K562 (cell line): ENCODE results near the gene HDAC3. TPM values are rescaled to one million over a fixed set of nuclear protein-coding genes. Genes with fewer than 3 reads are reported as not detected.

ENCODE experiments used
- EGR1 ChIP-seq: fragments of 450-650 bp; conservative IDR thresholded peaks from 2 replicates; pipeline ENCODE4 v1.6.1; 2017; ENCODE audit warnings: mild to moderate bottlenecking
- EP300 ChIP-seq: IDR thresholded peaks from 2 replicates; pipeline ENCODE4 v1.6.1; 2012; ENCODE audit warnings: low read length, improper control_type of control experiment
- FOXP4 ChIP-seq: sonication (generic); formaldehyde crosslinking; IDR thresholded peaks from 2 replicates; pipeline ENCODE4 v1.8.0; 2022; ENCODE audit warnings: mild to moderate bottlenecking, missing genetic modification reagents, borderline replicate concordance
- GTF2A2 ChIP-seq: IDR thresholded peaks from 2 replicates; pipeline ENCODE4 v1.6.1; 2016; ENCODE audit warnings: mild to moderate bottlenecking, missing genetic modification characterization, missing compliant biosample characterization
- GTF3C2 ChIP-seq: IDR thresholded peaks from 3 replicates; pipeline ENCODE4 v1.6.1; 2011; ENCODE audit warnings: borderline replicate concordance, mild to moderate bottlenecking, moderate library complexity; ENCODE audit not compliant: insufficient read length; ENCODE audit errors: extremely low read depth
- HDAC3 ChIP-seq: fragments of 450-650 bp; IDR thresholded peaks from 2 replicates; pipeline ENCODE4 v1.6.1; 2018; ENCODE audit warnings: borderline replicate concordance, mild to moderate bottlenecking, moderate library complexity; ENCODE audit not compliant: partially characterized antibody
- HNRNPUL1 ChIP-seq: fragments of 200-400 bp; formaldehyde crosslinking; IDR thresholded peaks from 2 replicates; pipeline ENCODE4 v1.6.1; 2017; ENCODE audit warnings: low read length
- HOXB6 ChIP-seq: fragments of 250-450 bp; sonication (Bioruptor Pico); IDR thresholded peaks from 2 replicates; pipeline ENCODE4 v1.5.1; 2022; ENCODE audit warnings: mild to moderate bottlenecking, borderline replicate concordance
- KDM1A ChIP-seq, 2 experiments: fragments of 450-650 bp; IDR thresholded peaks; 2 replicates each; pipeline ENCODE4 v1.6.1; 2016; ENCODE audit warnings: mild to moderate bottlenecking in 2 of 2
- MCM2 ChIP-seq: fragments of 450-650 bp; IDR thresholded peaks from 2 replicates; pipeline ENCODE4 v1.6.1; 2017; ENCODE audit warnings: low read depth, mild to moderate bottlenecking
- NR2C1 ChIP-seq, 2 experiments: fragments of 450-650 bp; IDR thresholded peaks; 2 replicates each; pipeline ENCODE4 v1.6.1; 2017; ENCODE audit warnings: mild to moderate bottlenecking in 2 of 2, antibody characterized with exemption in 1 of 2, inconsistent platforms in 1 of 2, missing compliant biosample characterization in 1 of 2, missing genetic modification characterization in 1 of 2
- PTBP1 ChIP-seq: fragments of 200-400 bp; formaldehyde crosslinking; IDR thresholded peaks from 2 replicates; pipeline ENCODE4 v1.6.1; 2017; ENCODE audit warnings: low read depth, low read length
- PYGO2 ChIP-seq: fragments of 450-650 bp; IDR thresholded peaks from 2 replicates; pipeline ENCODE4 v1.6.1; 2016; ENCODE audit warnings: mild to moderate bottlenecking, missing genetic modification characterization, moderate library complexity, missing compliant biosample characterization
- RFX5 ChIP-seq: IDR thresholded peaks from 2 replicates; pipeline ENCODE4 v1.6.1; 2011; ENCODE audit warnings: low read depth, mild to moderate bottlenecking, improper control_type of control experiment, low read length
- RFX7 ChIP-seq: fragments of 250-450 bp; sonication (Bioruptor Pico); IDR thresholded peaks from 2 replicates; pipeline ENCODE4 v1.5.1; 2021; ENCODE audit warnings: mild to moderate bottlenecking
- SNIP1 ChIP-seq: fragments of 450-650 bp; IDR thresholded peaks from 2 replicates; pipeline ENCODE4 v1.7.1; 2017; ENCODE audit warnings: low read depth, mild to moderate bottlenecking
- THRA ChIP-seq: fragments of 450-650 bp; IDR thresholded peaks from 2 replicates; pipeline ENCODE4 v1.6.1; 2017; ENCODE audit warnings: mild to moderate bottlenecking, moderate library complexity
- ZBTB1 ChIP-seq: sonication (generic); formaldehyde crosslinking; IDR thresholded peaks from 2 replicates; pipeline ENCODE4 v1.8.1; 2023; ENCODE audit warnings: missing genetic modification reagents, low read depth, mild to moderate bottlenecking, borderline replicate concordance
- ZNF217 ChIP-seq: sonication (generic); formaldehyde crosslinking; IDR thresholded peaks from 2 replicates; pipeline ENCODE4 v1.8.0; 2022; ENCODE audit warnings: mild to moderate bottlenecking, missing genetic modification reagents
- ZNF311 ChIP-seq: fragments of 250-450 bp; sonication (Bioruptor Pico); IDR thresholded peaks from 2 replicates; pipeline ENCODE4 v1.4.0; 2020; ENCODE audit warnings: mild to moderate bottlenecking, moderate library complexity
- ZNF57 ChIP-seq: fragments of 450-650 bp; formaldehyde crosslinking; IDR thresholded peaks from 2 replicates; pipeline ENCODE4 v1.4.0; 2020; ENCODE audit warnings: mild to moderate bottlenecking, moderate library complexity
- polyA plus RNA-seq, 8 experiments: library from polyadenylated mRNA; depleted of rRNA in 4 of 8; stranded (reverse) in 5 of 8; unstranded in 3 of 8; fragments of >200 nt; fragmentation: Nextera tagmentation in 2 of 8; fragmentation: Illumina TruSeq in 1 of 8; extraction: Ambion mirVana in 2 of 8; extraction: Trizol in 1 of 8; gene quantifications; 2 replicates each; pipeline versions ENCODE4 v1.2.1 to v1.2.3, GENCODE V29; 2011 to 2014; ENCODE audit warnings: inconsistent platforms in 1 of 8, missing spikeins in 1 of 8
- total RNA-seq, 7 experiments: library from RNA; depleted of rRNA in 6 of 7; stranded (reverse); fragments of >200 nt in 6 of 7; fragmentation: Illumina TruSeq in 2 of 7; extraction: Trizol in 2 of 7; gene quantifications; 2 replicates each; pipeline versions ENCODE4 v1.2.1 to v1.2.3, GENCODE V29; 2011 to 2021; ENCODE audit warnings: low replicate concordance in 1 of 7

The HDAC3 gene
- total and polyA plus RNA-seq, 9 of the 15 experiments (the other 6 are each of a cell fraction or from before 2014, with no cell fraction given): 89.7 to 191 (median 119) TPM

- TF ChIP-seq MCM2 (no peak), HDAC3 (no peak), FOXP4 (no peak), PTBP1 (no peak), KDM1A (IDR thresholded peaks at IDR 0.05) (peak; percentile 26 to 56; a peak in 2 of 4 replicates), ZNF217 (no peak), PYGO2 (no peak), ZNF311 (no peak), RFX5 (no peak), GTF3C2 (no peak), THRA (no peak), HOXB6 (CRISPR knock-in tag) (no peak), NR2C1 (IDR thresholded peaks at IDR 0.05) (peak; percentile 64), NR2C1 (tag; IDR thresholded peaks at IDR 0.05) (peak; percentile 45; the same call in 1 of the 2 replicates), GTF2A2 (no peak), RFX7 (CRISPR knock-in tag) (no peak), HNRNPUL1 (no peak), ZBTB1 (CRISPR knock-in tag) (no peak), EP300 (peak; percentile 50), EGR1 (peak; percentile 49), ZNF57 (CRISPR knock-in tag) (no peak), SNIP1 (no peak)
Observed at GRCh38 chr5:141618030-141618803, 18.4 kb downstream of the HDAC3 start (continued).
